HG02885 (cell line): ENCODE measurements around the gene CYTH2.
"Not testable (repeated sequence)": the region's sequence is repeated elsewhere in the genome, so short reads cannot be mapped to it uniquely, and the experiment has no call there.

ENCODE experiments used
- ATAC-seq: cut with Tn5 transposase; IDR thresholded peaks from one replicate; pipeline ENCODE4 v1.9.1; 2021; ENCODE audit warnings: mild to moderate bottlenecking; ENCODE audit not compliant: unreplicated experiment, poor library complexity

Gene CYTH2

GRCh38 chr19:48510421-48511268, 41.5 kb downstream of the CYTH2 start:
- no peak for ATAC-seq

GRCh38 chr19:48511321-48511731, 42.2 kb downstream of the CYTH2 start:
- ATAC-seq, result no peak

- ATAC-seq, result no peak
Measured at GRCh38 chr19:48511800-48512503, 42.8 kb downstream of the CYTH2 start, which contains the start of gene LMTK3. TSS of gene LMTK3 (minus strand) at chr19:48511835. CDS start at chr19:48511576, 259 bp downstream.

GRCh38 chr19:48512504-48513288, 43.5 kb downstream of the CYTH2 start:
- ATAC-seq, result no peak

- ATAC-seq, result no peak
Measured at GRCh38 chr19:48513289-48514122, 44.3 kb downstream of the CYTH2 start.

GRCh38 chr19:48514123-48514458, 44.9 kb downstream of the CYTH2 start:
- ATAC-seq, result no peak

GRCh38 chr19:48516536-48516935, 47.4 kb downstream of the CYTH2 start:
- no peak for ATAC-seq

GRCh38 chr19:48518207-48518606, 49.0 kb downstream of the CYTH2 start:
- no peak for ATAC-seq

GRCh38 chr19:48519426-48519825, 50.3 kb downstream of the CYTH2 start:
- not testable (repeated sequence) for ATAC-seq

GRCh38 chr19:48520134-48520533, 51.0 kb downstream of the CYTH2 start:
- no peak for ATAC-seq

- ATAC-seq, result no peak
Measured at GRCh38 chr19:48524221-48524620, 55.1 kb downstream of the CYTH2 start.

GRCh38 chr19:48524732-48525131, 55.6 kb downstream of the CYTH2 start:
- no peak for ATAC-seq

- no peak for ATAC-seq
Measured at GRCh38 chr19:48529156-48529555, 60.0 kb downstream of the CYTH2 start.

- no peak for ATAC-seq
Measured at GRCh38 chr19:48530066-48530720, 61.0 kb downstream of the CYTH2 start.

GRCh38 chr19:48530770-48531169, 61.6 kb downstream of the CYTH2 start:
- no peak for ATAC-seq
